ENCODE data around the gene WDR81. TPM values are rescaled to one million over a fixed set of nuclear protein-coding genes. Genes with fewer than 3 reads are reported as not detected.
"Not testable (repeated sequence)": the region's sequence is repeated elsewhere in the genome, so short reads cannot be mapped to it uniquely, and the experiment has no call there.

The WDR81 gene
- total and polyA plus RNA-seq, 2 experiments from 2014 or later: 4.4 to 23.9 TPM

DNA sequence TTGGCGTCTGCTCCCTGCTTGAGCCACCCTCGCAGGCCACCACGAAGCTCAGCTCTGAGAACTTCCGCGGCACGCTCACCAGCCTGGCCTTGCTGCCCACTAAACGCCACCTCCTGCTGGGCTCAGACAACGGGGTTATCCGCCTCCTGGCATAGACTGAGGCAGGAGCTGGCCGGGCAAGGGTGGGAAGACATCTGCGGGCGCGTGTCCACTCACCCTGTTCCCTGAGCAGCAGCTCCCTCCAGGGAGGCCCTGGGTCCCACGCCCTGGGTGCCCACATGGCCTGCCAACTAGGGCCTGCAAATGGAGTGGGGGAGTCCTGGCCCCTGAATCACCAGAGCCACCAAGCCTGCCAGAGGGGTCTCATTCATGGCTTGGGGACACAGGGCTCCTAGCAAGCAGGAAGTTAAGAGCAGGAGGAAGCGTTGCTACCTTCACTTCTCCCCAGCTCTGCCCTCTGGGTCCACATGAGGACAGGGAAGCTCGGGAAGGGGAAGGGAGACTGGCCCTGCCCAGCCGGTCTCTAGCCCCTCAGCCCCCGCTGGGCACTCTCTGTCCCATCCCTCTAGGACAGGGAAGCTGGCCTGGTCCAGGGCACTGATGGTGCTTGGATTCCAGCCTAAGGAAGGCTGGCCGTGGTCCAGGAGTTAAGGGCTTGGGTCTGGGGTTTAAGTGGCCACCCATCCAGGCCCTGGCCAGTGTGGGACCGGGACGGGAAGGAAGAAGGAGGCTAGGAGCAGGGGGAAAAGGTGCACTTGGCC, 13.2 kb downstream of the WDR81 start:
- no peak for TF ChIP-seq EZH2 (IDR thresholded peaks at IDR 0.05; ENCODE audit: insufficient read depth, poor library complexity, severe bottlenecking)
- no peak for TF ChIP-seq EZH2phosphoT487 (IDR thresholded peaks at IDR 0.05; ENCODE audit: insufficient read depth, low read depth)
- Histone ChIP-seq H3K27me3 (replicated peaks; ENCODE audit: insufficient read depth) (no peaks in the 10 kb centered on the region), H3K79me2 (ENCODE audit: insufficient read depth) (no peaks in the 10 kb centered on the region), H3K9me2 (ENCODE audit: insufficient read depth) (no peaks in the 10 kb centered on the region), H4K20me1 (ENCODE audit: insufficient read depth) (no peaks in the 10 kb centered on the region), H3K9ac (no peak overlapping the region), H3K4me2 (ENCODE audit: unreplicated experiment) (no peak overlapping the region), H2AFZ (no peak overlapping the region), H3K9me3 (ENCODE audit: low read depth) (no peaks in the 10 kb centered on the region), H3K27ac (no peak overlapping the region), H3K4me1 (ENCODE audit: insufficient read depth) (peaks cover 7% of the 10 kb centered on the region), H3K4me3 (no peak overlapping the region), H3F3A (ENCODE audit: insufficient read depth) (no peaks in the 10 kb centered on the region), H3K36me3 (ENCODE audit: low read depth) (no peaks in the 10 kb centered on the region)
- WGBS, 2 experiments (ENCODE audit: low coverage in 1 of 2, low lambda C conversion rate in 2 of 2, missing lambda C conversion rate in 2 of 2): 95 to 98% methylated on average over 21 of the region's 21 CpGs
- no peak for DNase-seq
- in situ Hi-C loops (cut with MboI): no loop called here

DNA sequence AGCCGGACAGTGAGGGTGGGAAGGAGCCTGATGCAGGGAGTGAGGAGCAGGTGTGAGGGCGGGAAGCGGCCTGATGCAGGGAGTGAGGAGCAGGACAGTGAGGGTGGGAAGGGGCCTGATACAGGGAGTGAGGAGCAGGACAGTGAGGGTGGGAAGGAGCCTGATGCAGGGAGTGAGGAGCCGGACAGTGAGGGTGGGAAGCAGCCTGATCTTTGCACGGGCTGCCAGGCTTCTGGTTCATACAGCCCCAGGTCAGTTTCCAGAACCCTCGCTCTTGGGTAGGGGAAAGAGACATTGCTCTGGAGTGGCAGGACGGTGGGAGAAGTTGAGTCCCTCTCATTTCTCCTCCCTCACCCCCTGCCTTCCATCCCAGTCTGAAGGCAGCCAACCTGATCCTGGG, 17.4 kb downstream of the WDR81 start:
- DNase-seq; H3K9ac ChIP-seq; H3K4me3 ChIP-seq; H3F3A ChIP-seq (ENCODE audit: insufficient read depth); H3K27me3 ChIP-seq (replicated peaks; ENCODE audit: insufficient read depth); H2AFZ ChIP-seq; H3K4me1 ChIP-seq (ENCODE audit: insufficient read depth); H3K79me2 ChIP-seq (ENCODE audit: insufficient read depth); H3K27ac ChIP-seq; H3K4me2 ChIP-seq (ENCODE audit: unreplicated experiment); H4K20me1 ChIP-seq (ENCODE audit: insufficient read depth); H3K36me3 ChIP-seq (ENCODE audit: low read depth); H3K9me2 ChIP-seq (ENCODE audit: insufficient read depth); in situ Hi-C loops (cut with MboI); H3K9me3 ChIP-seq (ENCODE audit: low read depth): not testable (repeated sequence)
- WGBS, 2 experiments (ENCODE audit: low coverage in 1 of 2, low lambda C conversion rate in 2 of 2, missing lambda C conversion rate in 2 of 2): 89 to 98% methylated on average over 4 to 7 of the region's 7 CpGs

GRCh38 chr17:1742371-1743087, 18.0 kb downstream of the WDR81 start, which contains the start of gene SERPINF2:
TSS of gene SERPINF2 (plus strand) at chr17:1742871. CDS start at chr17:1744996, 2,125 bp downstream.
- Histone ChIP-seq H3K4me1 (ENCODE audit: insufficient read depth) (0 out of 2 replicates have a peak, but pooled peaks cover 2% of the 10 kb centered on the region), H3K4me3 (no peak within 1 kb of the TSS), H3K9me3 (ENCODE audit: low read depth) (no peaks in the 10 kb centered on the region), H3F3A (ENCODE audit: insufficient read depth) (0 out of 2 replicates have a peak, but pooled peaks cover 5% of the 10 kb centered on the region), H3K4me2 (ENCODE audit: unreplicated experiment) (no peak within 1 kb of the TSS), H3K79me2 (ENCODE audit: insufficient read depth) (no peaks in the 10 kb centered on the region), H3K36me3 (ENCODE audit: low read depth) (no peaks in the 10 kb centered on the region), H3K27me3 (replicated peaks; ENCODE audit: insufficient read depth) (no peaks in the 10 kb centered on the region), H2AFZ (no peak within 1 kb of the TSS), H3K9me2 (ENCODE audit: insufficient read depth) (no peaks in the 10 kb centered on the region), H3K9ac (no peak within 1 kb of the TSS), H3K27ac (no peak within 1 kb of the TSS), H4K20me1 (ENCODE audit: insufficient read depth) (no peaks in the 10 kb centered on the region)
- in situ Hi-C loops (cut with MboI): no loop called here
- 59 to 64% methylated on average over 7 to 10 of the region's 10 CpGs for WGBS, 2 experiments (ENCODE audit: low coverage in 1 of 2, low lambda C conversion rate in 2 of 2, missing lambda C conversion rate in 2 of 2)
- DNase-seq: no peak
- TF ChIP-seq EZH2 (IDR thresholded peaks at IDR 0.05; ENCODE audit: insufficient read depth, poor library complexity, severe bottlenecking) (no peak), EZH2phosphoT487 (IDR thresholded peaks at IDR 0.05; ENCODE audit: insufficient read depth, low read depth) (no peak)

DNA sequence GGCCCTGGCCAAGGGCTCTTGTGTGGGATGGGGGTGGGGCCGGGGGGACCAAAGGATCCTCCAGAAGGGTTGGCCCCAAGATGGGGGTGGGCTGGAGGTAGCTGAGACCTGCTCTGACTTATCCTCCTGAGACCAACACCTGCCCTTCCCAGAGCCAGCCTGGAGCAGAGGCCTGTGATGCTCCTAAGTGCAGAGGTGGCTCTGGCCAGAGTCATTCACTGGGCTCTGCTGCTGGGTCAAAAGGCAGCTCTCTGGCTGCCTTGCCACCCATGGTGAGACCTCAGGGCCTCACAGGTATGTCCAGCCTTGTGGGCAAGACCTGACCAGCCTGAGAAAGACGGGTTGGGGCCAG, 18.6 kb downstream of the WDR81 start:
- Histone ChIP-seq H3K9ac (no peak overlapping the region), H3K9me2 (ENCODE audit: insufficient read depth) (no peaks in the 10 kb centered on the region), H3K27ac (no peak overlapping the region), H3K4me1 (ENCODE audit: insufficient read depth) (0 out of 2 replicates have a peak, but pooled peaks cover 2% of the 10 kb centered on the region), H3K4me3 (no peak overlapping the region), H2AFZ (no peak overlapping the region), H4K20me1 (ENCODE audit: insufficient read depth) (no peaks in the 10 kb centered on the region), H3K36me3 (ENCODE audit: low read depth) (no peaks in the 10 kb centered on the region), H3K27me3 (replicated peaks; ENCODE audit: insufficient read depth) (no peaks in the 10 kb centered on the region), H3F3A (ENCODE audit: insufficient read depth) (0 out of 2 replicates have a peak, but pooled peaks cover 5% of the 10 kb centered on the region), H3K4me2 (ENCODE audit: unreplicated experiment) (no peak overlapping the region), H3K9me3 (ENCODE audit: low read depth) (no peaks in the 10 kb centered on the region), H3K79me2 (ENCODE audit: insufficient read depth) (no peaks in the 10 kb centered on the region)
- TF ChIP-seq EZH2 (IDR thresholded peaks at IDR 0.05; ENCODE audit: insufficient read depth, poor library complexity, severe bottlenecking) (no peak), EZH2phosphoT487 (IDR thresholded peaks at IDR 0.05; ENCODE audit: insufficient read depth, low read depth) (no peak)
- no peak for DNase-seq
- in situ Hi-C loops (cut with MboI): no loop called here
- 60 to 73% methylated on average over 1 to 2 of the region's 2 CpGs for WGBS, 2 experiments (ENCODE audit: low coverage in 1 of 2, low lambda C conversion rate in 2 of 2, missing lambda C conversion rate in 2 of 2)
